ENCODE data around the gene COPG2.
"Not testable (repeated sequence)": the region's sequence is repeated elsewhere in the genome, so short reads cannot be mapped to it uniquely, and the experiment has no call there.

GRCh38 chr7:130541287-130541686 is 127.3 kb downstream of the COPG2 start:
- not testable (repeated sequence) for TF ChIP-seq POLR2AphosphoS5 (IDR thresholded peaks at IDR 0.05; ENCODE audit: insufficient read depth in 1 of 2, low read depth in 1 of 2); CTCF (IDR thresholded peaks at IDR 0.05); POLR2A (IDR thresholded peaks at IDR 0.05)
